ENCODE measurements around the gene DEK. TPM values are rescaled to one million over a fixed set of nuclear protein-coding genes. Genes with fewer than 3 reads are reported as not detected.

DEK gene
- total RNA-seq, 4 donors from 2014 or later: 69.0 to 101 (median 87.9) TPM

DNA sequence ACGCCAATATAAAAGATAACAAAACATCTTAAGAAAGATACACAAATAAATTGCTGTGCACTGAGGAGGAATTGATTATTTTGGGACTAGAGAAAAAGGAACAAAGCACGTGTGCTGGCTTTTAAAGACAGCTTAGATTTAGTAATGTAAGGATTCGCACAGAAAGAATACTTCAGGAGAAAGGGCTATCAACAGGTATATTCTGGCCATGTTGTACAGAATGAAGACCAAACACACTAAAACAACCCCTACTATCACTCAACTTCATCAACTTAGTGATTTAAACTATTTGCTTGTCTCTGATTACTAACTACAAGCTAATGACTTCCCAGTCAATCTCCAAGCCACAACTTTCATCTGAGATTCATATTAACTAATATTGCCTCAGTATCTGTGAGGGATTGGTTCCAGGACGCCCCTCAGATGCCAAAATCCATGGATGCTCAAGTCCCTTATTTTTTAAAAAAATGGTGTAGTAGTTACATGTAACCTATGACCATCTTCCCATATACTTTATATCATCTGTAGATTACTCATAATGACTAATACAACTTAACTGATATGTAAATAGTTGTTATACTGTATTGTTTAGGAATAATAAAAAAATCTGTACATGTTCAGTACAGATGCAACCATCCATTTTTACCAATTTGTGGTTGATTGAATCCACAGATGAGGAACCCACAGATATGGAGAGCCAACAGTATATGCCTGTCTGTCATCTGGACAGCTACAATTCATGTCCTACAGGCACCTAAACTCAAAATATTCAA is 4.5 kb downstream of the DEK start:
- intact Hi-C loops (cut with DNase I; ENCODE audit: low total_unique reads): no loop called here
- WGBS, 2 donors: 84 to 91% methylated on average over 4 of the region's 4 CpGs
- H3K4me3 ChIP-seq (ENCODE audit: low read depth, poor library complexity, severe bottlenecking): no peak overlapping the region
- DNase-seq (ENCODE audit: low spot score in 2 of 2): no peak
- TF ChIP-seq POLR2A (IDR thresholded peaks at IDR 0.05): no peak
- TF ChIP-seq, protein P1, sequence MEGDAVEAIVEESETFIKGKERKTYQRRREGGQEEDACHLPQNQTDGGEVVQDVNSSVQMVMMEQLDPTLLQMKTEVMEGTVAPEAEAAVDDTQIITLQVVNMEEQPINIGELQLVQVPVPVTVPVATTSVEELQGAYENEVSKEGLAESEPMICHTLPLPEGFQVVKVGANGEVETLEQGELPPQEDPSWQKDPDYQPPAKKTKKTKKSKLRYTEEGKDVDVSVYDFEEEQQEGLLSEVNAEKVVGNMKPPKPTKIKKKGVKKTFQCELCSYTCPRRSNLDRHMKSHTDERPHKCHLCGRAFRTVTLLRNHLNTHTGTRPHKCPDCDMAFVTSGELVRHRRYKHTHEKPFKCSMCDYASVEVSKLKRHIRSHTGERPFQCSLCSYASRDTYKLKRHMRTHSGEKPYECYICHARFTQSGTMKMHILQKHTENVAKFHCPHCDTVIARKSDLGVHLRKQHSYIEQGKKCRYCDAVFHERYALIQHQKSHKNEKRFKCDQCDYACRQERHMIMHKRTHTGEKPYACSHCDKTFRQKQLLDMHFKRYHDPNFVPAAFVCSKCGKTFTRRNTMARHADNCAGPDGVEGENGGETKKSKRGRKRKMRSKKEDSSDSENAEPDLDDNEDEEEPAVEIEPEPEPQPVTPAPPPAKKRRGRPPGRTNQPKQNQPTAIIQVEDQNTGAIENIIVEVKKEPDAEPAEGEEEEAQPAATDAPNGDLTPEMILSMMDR (IDR thresholded peaks at IDR 0.05): no peak

DNA sequence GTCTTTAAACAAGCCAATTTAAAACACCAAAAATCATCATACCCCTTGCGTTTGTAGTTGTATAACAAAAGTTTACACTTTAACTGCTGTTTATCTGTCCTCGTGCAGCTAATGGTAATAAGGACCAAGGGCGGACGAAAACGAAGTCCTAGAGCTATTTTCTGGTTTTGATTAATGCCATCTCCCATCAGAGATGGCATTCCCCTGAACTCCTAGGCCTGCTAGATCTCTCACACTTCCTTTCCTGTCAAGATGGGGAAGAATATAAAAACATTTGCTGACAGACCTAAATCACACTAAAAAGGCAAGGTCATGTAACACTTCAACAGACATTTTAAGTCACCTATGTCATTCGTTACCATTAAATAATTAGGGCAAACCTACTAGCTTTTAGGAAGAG is 9.5 kb downstream of the DEK start:
- DNase-seq (ENCODE audit: low spot score in 2 of 2): no peak
- TF ChIP-seq POLR2A (IDR thresholded peaks at IDR 0.05): no peak
- intact Hi-C loops (cut with DNase I; ENCODE audit: low total_unique reads): no loop called here
- WGBS, 2 donors: 85 to 88% methylated on average over 6 of the region's 6 CpGs
- no peak overlapping the region for H3K4me3 ChIP-seq (ENCODE audit: low read depth, poor library complexity, severe bottlenecking)

DNA sequence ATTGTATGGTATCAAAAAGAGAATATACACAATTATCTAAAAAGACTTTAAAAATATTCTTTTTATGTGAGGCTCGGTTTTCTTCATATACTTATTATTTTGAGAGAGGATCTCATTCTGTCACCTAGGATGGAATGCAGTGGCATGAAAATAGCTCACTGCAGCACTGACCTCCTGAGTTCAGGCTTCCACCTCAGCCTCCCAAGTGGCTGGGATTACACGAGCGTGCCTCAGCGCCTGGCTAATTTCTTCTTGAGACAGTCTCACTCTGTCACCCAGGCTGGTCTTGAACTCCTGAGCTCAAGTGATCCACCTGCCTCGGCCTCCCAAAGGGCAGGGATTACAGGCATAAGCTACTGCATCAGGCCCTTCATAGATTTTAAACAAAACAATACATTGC is 10.7 kb downstream of the DEK start:
- WGBS, 2 donors: 92 to 93% methylated on average over 5 of the region's 5 CpGs
- no peak for DNase-seq (ENCODE audit: low spot score in 2 of 2)
- intact Hi-C loops (cut with DNase I; ENCODE audit: low total_unique reads): no loop called here
- TF ChIP-seq POLR2A (IDR thresholded peaks at IDR 0.05): no peak
- TF ChIP-seq, protein P1 (IDR thresholded peaks at IDR 0.05): no peak
- no peak overlapping the region for H3K4me3 ChIP-seq (ENCODE audit: low read depth, poor library complexity, severe bottlenecking)

DNA sequence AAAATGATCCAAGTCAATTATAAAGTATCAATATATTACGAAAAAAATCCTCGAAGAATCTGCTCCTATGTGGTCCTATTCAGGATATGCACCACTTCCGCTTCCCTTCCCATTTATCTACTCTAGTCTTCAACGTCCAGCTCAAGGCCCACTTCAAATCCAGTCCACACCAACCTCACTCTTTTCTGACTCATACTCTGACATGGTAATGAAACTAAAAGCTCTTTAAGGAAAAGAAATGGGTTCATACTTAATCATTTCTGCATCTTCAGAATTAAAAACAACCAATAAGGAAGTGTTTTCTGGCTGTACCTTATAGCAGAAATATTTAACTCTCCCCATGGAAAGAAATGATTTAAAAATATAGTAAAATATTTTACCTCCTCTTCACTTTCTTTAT is 15.1 kb downstream of the DEK start:
- WGBS, 2 donors: 91 to 96% methylated on average over 4 of the region's 4 CpGs
- H3K4me3 ChIP-seq (ENCODE audit: low read depth, poor library complexity, severe bottlenecking): no peak overlapping the region
- TF ChIP-seq, protein P1 (IDR thresholded peaks at IDR 0.05): no peak
- TF ChIP-seq POLR2A (IDR thresholded peaks at IDR 0.05): no peak
- no peak for DNase-seq (ENCODE audit: low spot score in 2 of 2)
- intact Hi-C loops (cut with DNase I; ENCODE audit: low total_unique reads): loop anchor here (5.0 kb wide), 1 partner anchor 1703 kb away; no protein-coding TSS in a partner anchor

DNA sequence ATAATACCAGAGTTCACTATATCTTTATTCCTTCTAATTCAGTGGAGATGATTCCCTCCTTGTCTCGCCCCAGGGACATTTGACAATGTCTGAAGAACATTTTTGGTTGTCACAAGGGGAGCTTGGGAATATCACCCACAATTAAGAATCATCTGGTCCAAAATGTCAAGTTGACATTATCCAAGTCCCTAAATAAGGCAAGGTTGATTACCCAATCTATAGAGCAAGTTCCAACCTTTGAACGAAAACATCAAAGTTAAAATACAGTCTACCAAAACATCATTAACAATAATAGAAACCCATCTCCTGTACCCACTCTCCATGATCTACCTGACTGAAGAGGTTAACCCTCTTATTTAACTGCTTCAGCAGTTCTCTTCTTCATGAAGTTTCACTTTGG is 15.6 kb downstream of the DEK start:
- H3K4me3 ChIP-seq (ENCODE audit: low read depth, poor library complexity, severe bottlenecking): no peak overlapping the region
- intact Hi-C loops (cut with DNase I; ENCODE audit: low total_unique reads): loop anchor here (5.0 kb wide), 1 partner anchor 1704 kb away; no protein-coding TSS in a partner anchor
- WGBS, 2 donors: 89 to 99% methylated on average over 2 of the region's 2 CpGs

DNA sequence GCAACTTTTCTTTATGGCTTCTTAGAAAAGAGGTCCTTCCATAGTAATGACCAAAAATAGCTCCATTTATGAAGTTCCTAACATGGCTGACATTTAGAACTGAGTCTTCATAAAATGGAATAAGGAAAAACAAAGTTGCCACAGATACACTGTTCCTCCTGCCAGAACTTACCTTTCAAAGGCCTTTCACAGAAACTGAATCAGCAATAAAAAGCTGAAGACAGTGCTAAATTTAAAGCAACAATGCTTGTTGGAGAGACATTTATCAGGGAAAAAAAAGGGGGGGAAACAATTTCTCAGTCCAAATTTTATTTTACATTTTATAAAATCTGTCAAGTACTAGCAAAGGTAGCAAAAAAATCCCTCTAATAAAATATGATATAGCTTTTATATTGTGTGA is 17.3 kb downstream of the DEK start:
- TF ChIP-seq POLR2A (IDR thresholded peaks at IDR 0.05): no peak
- TF ChIP-seq, protein P1 (IDR thresholded peaks at IDR 0.05): no peak
- DNase-seq (ENCODE audit: low spot score in 2 of 2): no peak
- no peak overlapping the region for H3K4me3 ChIP-seq (ENCODE audit: low read depth, poor library complexity, severe bottlenecking)
- intact Hi-C loops (cut with DNase I; ENCODE audit: low total_unique reads): loop anchor here (5.0 kb wide), 1 partner anchor 1705 kb away; no protein-coding TSS in a partner anchor

More for the DNA sequence above, 15.6 kb downstream of the DEK start:
- DNase-seq (ENCODE audit: low spot score in 2 of 2): no peak
- TF ChIP-seq POLR2A (IDR thresholded peaks at IDR 0.05): no peak
- TF ChIP-seq, protein P1 (IDR thresholded peaks at IDR 0.05): no peak
